Gastroesophageal sphincter (tissue), 4 donors: ENCODE results near the gene USP54. TPM values are rescaled to one million over a fixed set of nuclear protein-coding genes. Genes with fewer than 3 reads are reported as not detected.
A peak's percentile ranks its signal among the peaks of the same experiment; 100 is the strongest.

Source experiments
- ATAC-seq: fragments of 150-250 bp; one replicate; pipeline ENCODE4 v1.9.1; 2016; ENCODE audit warnings: mild to moderate bottlenecking, moderate library complexity
- H3K27ac ChIP-seq, 4 donors: fragments of 200-600 bp; sonication (generic) in 3 of 4; 1 replicate in 3 of 4; 2 replicates in 1 of 4; pipeline ENCODE4 v1.5.1; 2016 to 2019
- H3K27me3 ChIP-seq: fragments of 200-600 bp; sonication (generic); one replicate; pipeline ENCODE4 v1.5.1; 2019
- H3K36me3 ChIP-seq, 2 donors: fragments of 200-600 bp; sonication (generic); one replicate each; pipeline ENCODE4 v1.5.1; 2019; ENCODE audit warnings: control low read depth in 1 of 2
- H3K4me1 ChIP-seq, 3 donors: fragments of 200-600 bp; sonication (generic); 1 replicate in 2 of 3; 2 replicates in 1 of 3; pipeline ENCODE4 v1.5.1; 2016 to 2019; ENCODE audit warnings: control low read depth in 2 of 3
- H3K4me3 ChIP-seq, 2 donors: fragments of 200-600 bp; sonication (generic); one replicate each; pipeline ENCODE4 v1.5.1; 2019; ENCODE audit warnings: mild to moderate bottlenecking in 1 of 2, moderate library complexity in 1 of 2
- H3K9me3 ChIP-seq, 3 donors: fragments of 200-600 bp; sonication (generic); one replicate each; pipeline ENCODE4 v1.5.1; 2017 to 2019; ENCODE audit warnings: control low read depth in 2 of 3
- CTCF ChIP-seq, 4 experiments: fragments of 200-600 bp in 2 of 4; fragments of 450-650 bp in 2 of 4; sonication (generic) in 1 of 4; IDR thresholded peaks; one replicate each; pipeline ENCODE4 v1.5.1; 2017 to 2019; ENCODE audit warnings: antibody characterized with exemption in 4 of 4, mild to moderate bottlenecking in 2 of 4, moderate library complexity in 2 of 4
- EP300 ChIP-seq: sonication (generic); formaldehyde crosslinking; IDR thresholded peaks from one replicate; pipeline ENCODE4 v1.6.1; 2017; ENCODE audit warnings: antibody characterized with exemption, mild to moderate bottlenecking
- POLR2A ChIP-seq, 2 donors: fragments of 450-650 bp; IDR thresholded peaks; one replicate each; pipeline ENCODE4 v1.6.1; 2017; ENCODE audit warnings: antibody characterized with exemption in 2 of 2, mild to moderate bottlenecking in 2 of 2, moderate library complexity in 1 of 2
- POLR2AphosphoS5 ChIP-seq: sonication (generic); formaldehyde crosslinking; IDR thresholded peaks from one replicate; pipeline ENCODE4 v1.6.1; 2017; ENCODE audit warnings: antibody characterized with exemption
- WGBS, 2 donors: methylation state at CpG; one replicate each; pipeline ENCODE4 v1.1.5; 2018; ENCODE audit warnings: low coverage in 1 of 2; 5-methylcytosine and 5-hydroxymethylcytosine counted together
- total RNA-seq, 4 donors: library from RNA; depleted of rRNA; stranded (reverse); fragments of >200 nt; gene quantifications; one replicate each; pipeline ENCODE4 v1.1.0, GENCODE V29; 2016

USP54 gene
- total RNA-seq, 4 donors from 2014 or later: 27.1 to 106 (median 53.8) TPM

- no peaks in the 10 kb centered on the region for H3K4me1 ChIP-seq
- peaks cover 0 to 91% of the 10 kb centered on the region in 2 donors for H3K36me3 ChIP-seq
- no peaks in the 10 kb centered on the region for H3K9me3 ChIP-seq
- H3K27ac ChIP-seq: no peak overlapping the region
- WGBS, 2 donors: 75 to 80% methylated on average over 1 of the region's 1 CpG
- H3K4me3 ChIP-seq: no peak overlapping the region
- TF ChIP-seq POLR2A (IDR thresholded peaks at IDR 0.05): no peak
- H3K27me3 ChIP-seq: no peaks in the 10 kb centered on the region
- ATAC-seq: no peak
Measured at GRCh38 chr10:73503037-73503436, 88.1 kb downstream of the USP54 start.

- no peaks in the 10 kb centered on the region for H3K27me3 ChIP-seq
- H3K9me3 ChIP-seq: no peaks in the 10 kb centered on the region
- H3K4me3 ChIP-seq: no peak overlapping the region
- peaks cover 0 to 96% of the 10 kb centered on the region in 2 donors for H3K36me3 ChIP-seq
- H3K4me1 ChIP-seq: peaks cover 0 to 10% (median 3%) of the 10 kb centered on the region in 3 donors
- TF ChIP-seq EP300: no peak
- TF ChIP-seq CTCF (IDR thresholded peaks at IDR 0.05): no peak
- TF ChIP-seq POLR2AphosphoS5: no peak
- no peak for TF ChIP-seq POLR2A (IDR thresholded peaks at IDR 0.05)
- no peak for ATAC-seq
- no peak overlapping the region for H3K27ac ChIP-seq
Measured at GRCh38 chr10:73501651-73502050, 89.5 kb downstream of the USP54 start.

GRCh38 chr10:73497623-73498022, 93.5 kb downstream of the USP54 start:
- H3K4me1 ChIP-seq: peaks cover 3 to 41% (median 15%) of the 10 kb centered on the region in 3 donors
- 57 to 89% methylated on average over 1 to 2 of the region's 2 CpGs for WGBS, 2 donors
- no peaks in the 10 kb centered on the region for H3K27me3 ChIP-seq
- no peak for TF ChIP-seq EP300
- no peak for TF ChIP-seq POLR2AphosphoS5
- no peak for TF ChIP-seq CTCF (IDR thresholded peaks at IDR 0.05)
- no peak for TF ChIP-seq POLR2A (IDR thresholded peaks at IDR 0.05)
- no peaks in the 10 kb centered on the region for H3K9me3 ChIP-seq
- H3K27ac ChIP-seq: no peak overlapping the region
- ATAC-seq: no peak
- H3K4me3 ChIP-seq: no peak overlapping the region
- H3K36me3 ChIP-seq: peaks cover 0 to 56% of the 10 kb centered on the region in 2 donors

GRCh38 chr10:73495884-73496674, 95.1 kb downstream of the USP54 start, which contains the start of gene PPP3CB:
PPP3CB (minus strand) TSS chr10:73496024; CDS start chr10:73495889, 135 bp downstream.
- Histone ChIP-seq H3K36me3 (peaks cover 0 to 41% of the 10 kb centered on the region in 2 donors), H3K27ac (peak within 1 kb of the TSS; percentile 90 to 98 (median 96)), H3K4me1 (peaks cover 3 to 55% (median 15%) of the 10 kb centered on the region in 3 donors), H3K9me3 (no peaks in the 10 kb centered on the region), H3K4me3 (peak within 1 kb of the TSS; percentile 87 to 98), H3K27me3 (no peaks in the 10 kb centered on the region)
- peak; percentile 91 for ATAC-seq
- WGBS, 2 donors: 14 to 16% methylated on average over 9 of the region's 28 CpGs
- TF ChIP-seq CTCF (IDR thresholded peaks at IDR 0.05) (no peak), POLR2A (IDR thresholded peaks at IDR 0.05) (no peak), EP300 (no peak), POLR2AphosphoS5 (no peak)

- Histone ChIP-seq H3K36me3 (peaks cover 0 to 34% of the 10 kb centered on the region in 2 donors), H3K9me3 (no peaks in the 10 kb centered on the region), H3K4me1 (peaks cover 3 to 62% (median 15%) of the 10 kb centered on the region in 3 donors), H3K4me3 (peak overlapping the region; percentile 87 to 98), H3K27ac (peak overlapping the region; percentile 90 to 98 (median 96)), H3K27me3 (no peaks in the 10 kb centered on the region)
- TF ChIP-seq EP300: no peak
- peak; percentile 59 to 69 for TF ChIP-seq POLR2A (IDR thresholded peaks at IDR 0.05)
- 0% methylated on average over 4 of the region's 55 CpGs; no CpG with 5 or more reads in 1 of the 2 donors for WGBS, 2 donors
- ATAC-seq: peak; percentile 96
Measured at GRCh38 chr10:73495226-73495883, 95.8 kb downstream of the USP54 start.
